ENCODE measurements around the gene CDC42SE2.

The CDC42SE2 gene

GRCh38 chr5:131224387-131225201 lies 39.3 kb upstream of the CDC42SE2 start:
- H3K4me3 ChIP-seq (ENCODE audit: low read length in 2 of 2): peak overlapping the region; percentile 40 to 62

GRCh38 chr5:131225282-131225974 lies 38.4 kb upstream of the CDC42SE2 start:
- no peak overlapping the region for H3K9ac ChIP-seq (ENCODE audit: low read depth in 1 of 2, low read length in 2 of 2)
- H3K4me3 ChIP-seq (ENCODE audit: low read length in 2 of 2): peak overlapping the region; percentile 4 to 7
- no peaks in the 10 kb centered on the region for H3K27me3 ChIP-seq (ENCODE audit: control insufficient read depth in 2 of 2, insufficient read depth in 2 of 2, low read length in 2 of 2)
- peak overlapping the region; percentile 71 to 82 for H3K27ac ChIP-seq (ENCODE audit: low read depth in 2 of 2, low read length in 2 of 2)
- no peaks in the 10 kb centered on the region for H3K36me3 ChIP-seq (ENCODE audit: control insufficient read depth in 2 of 2, insufficient read depth in 2 of 2, low read length in 2 of 2)
- H3K9me3 ChIP-seq (ENCODE audit: control insufficient read depth in 2 of 2, low read length in 2 of 2): no peaks in the 10 kb centered on the region
- peaks cover 25 to 27% of the 10 kb centered on the region in 2 donors for H3K4me1 ChIP-seq (ENCODE audit: control insufficient read depth in 2 of 2, insufficient read depth in 2 of 2, low read length in 2 of 2)

More at GRCh38 chr5:131224387-131225201, 39.3 kb upstream of the CDC42SE2 start:
- no peaks in the 10 kb centered on the region for H3K27me3 ChIP-seq (ENCODE audit: control insufficient read depth in 2 of 2, insufficient read depth in 2 of 2, low read length in 2 of 2)
- H3K36me3 ChIP-seq (ENCODE audit: control insufficient read depth in 2 of 2, insufficient read depth in 2 of 2, low read length in 2 of 2): no peaks in the 10 kb centered on the region
- peak overlapping the region; percentile 71 to 82 for H3K27ac ChIP-seq (ENCODE audit: low read depth in 2 of 2, low read length in 2 of 2)
- no peak overlapping the region for H3K9ac ChIP-seq (ENCODE audit: low read depth in 1 of 2, low read length in 2 of 2)
- H3K4me1 ChIP-seq (ENCODE audit: control insufficient read depth in 2 of 2, insufficient read depth in 2 of 2, low read length in 2 of 2): peaks cover 25 to 27% of the 10 kb centered on the region in 2 donors
- H3K9me3 ChIP-seq (ENCODE audit: control insufficient read depth in 2 of 2, low read length in 2 of 2): no peaks in the 10 kb centered on the region

GRCh38 chr5:131226899-131227298 lies 37.0 kb upstream of the CDC42SE2 start:
- no peaks in the 10 kb centered on the region for H3K36me3 ChIP-seq (ENCODE audit: control insufficient read depth in 2 of 2, insufficient read depth in 2 of 2, low read length in 2 of 2)
- no peaks in the 10 kb centered on the region for H3K9me3 ChIP-seq (ENCODE audit: control insufficient read depth in 2 of 2, low read length in 2 of 2)
- H3K27ac ChIP-seq (ENCODE audit: low read depth in 2 of 2, low read length in 2 of 2): no peak overlapping the region
- H3K4me1 ChIP-seq (ENCODE audit: control insufficient read depth in 2 of 2, insufficient read depth in 2 of 2, low read length in 2 of 2): peaks cover 25 to 27% of the 10 kb centered on the region in 2 donors
- no peak overlapping the region for H3K4me3 ChIP-seq (ENCODE audit: low read length in 2 of 2)
- no peak overlapping the region for H3K9ac ChIP-seq (ENCODE audit: low read depth in 1 of 2, low read length in 2 of 2)
- H3K27me3 ChIP-seq (ENCODE audit: control insufficient read depth in 2 of 2, insufficient read depth in 2 of 2, low read length in 2 of 2): no peaks in the 10 kb centered on the region

- no peaks in the 10 kb centered on the region for H3K27me3 ChIP-seq (ENCODE audit: control insufficient read depth in 2 of 2, insufficient read depth in 2 of 2, low read length in 2 of 2)
- H3K27ac ChIP-seq (ENCODE audit: low read depth in 2 of 2, low read length in 2 of 2): no peak overlapping the region
- no peaks in the 10 kb centered on the region for H3K36me3 ChIP-seq (ENCODE audit: control insufficient read depth in 2 of 2, insufficient read depth in 2 of 2, low read length in 2 of 2)
- peaks cover 21 to 22% of the 10 kb centered on the region in 2 donors for H3K4me1 ChIP-seq (ENCODE audit: control insufficient read depth in 2 of 2, insufficient read depth in 2 of 2, low read length in 2 of 2)
- no peak overlapping the region for H3K9ac ChIP-seq (ENCODE audit: low read depth in 1 of 2, low read length in 2 of 2)
- H3K9me3 ChIP-seq (ENCODE audit: control insufficient read depth in 2 of 2, low read length in 2 of 2): no peaks in the 10 kb centered on the region
- no peak overlapping the region for H3K4me3 ChIP-seq (ENCODE audit: low read length in 2 of 2)
Observed at GRCh38 chr5:131228646-131229045, 35.2 kb upstream of the CDC42SE2 start.

GRCh38 chr5:131229623-131230022 lies 34.2 kb upstream of the CDC42SE2 start:
- no peak overlapping the region for H3K27ac ChIP-seq (ENCODE audit: low read depth in 2 of 2, low read length in 2 of 2)
- no peak overlapping the region for H3K4me3 ChIP-seq (ENCODE audit: low read length in 2 of 2)
- H3K4me1 ChIP-seq (ENCODE audit: control insufficient read depth in 2 of 2, insufficient read depth in 2 of 2, low read length in 2 of 2): peaks cover 12% of the 10 kb centered on the region in 2 donors
- H3K9ac ChIP-seq (ENCODE audit: low read depth in 1 of 2, low read length in 2 of 2): no peak overlapping the region
- H3K27me3 ChIP-seq (ENCODE audit: control insufficient read depth in 2 of 2, insufficient read depth in 2 of 2, low read length in 2 of 2): no peaks in the 10 kb centered on the region
- H3K9me3 ChIP-seq (ENCODE audit: control insufficient read depth in 2 of 2, low read length in 2 of 2): no peaks in the 10 kb centered on the region
- no peaks in the 10 kb centered on the region for H3K36me3 ChIP-seq (ENCODE audit: control insufficient read depth in 2 of 2, insufficient read depth in 2 of 2, low read length in 2 of 2)

GRCh38 chr5:131230406-131230805 lies 33.4 kb upstream of the CDC42SE2 start:
- Histone ChIP-seq H3K9ac (ENCODE audit: low read depth in 1 of 2, low read length in 2 of 2) (no peak overlapping the region), H3K4me3 (ENCODE audit: low read length in 2 of 2) (no peak overlapping the region), H3K27ac (ENCODE audit: low read depth in 2 of 2, low read length in 2 of 2) (no peak overlapping the region), H3K4me1 (ENCODE audit: control insufficient read depth in 2 of 2, insufficient read depth in 2 of 2, low read length in 2 of 2) (peaks cover 4 to 8% of the 10 kb centered on the region in 2 donors), H3K27me3 (ENCODE audit: control insufficient read depth in 2 of 2, insufficient read depth in 2 of 2, low read length in 2 of 2) (no peaks in the 10 kb centered on the region), H3K9me3 (ENCODE audit: control insufficient read depth in 2 of 2, low read length in 2 of 2) (no peaks in the 10 kb centered on the region), H3K36me3 (ENCODE audit: control insufficient read depth in 2 of 2, insufficient read depth in 2 of 2, low read length in 2 of 2) (no peaks in the 10 kb centered on the region)

DNA sequence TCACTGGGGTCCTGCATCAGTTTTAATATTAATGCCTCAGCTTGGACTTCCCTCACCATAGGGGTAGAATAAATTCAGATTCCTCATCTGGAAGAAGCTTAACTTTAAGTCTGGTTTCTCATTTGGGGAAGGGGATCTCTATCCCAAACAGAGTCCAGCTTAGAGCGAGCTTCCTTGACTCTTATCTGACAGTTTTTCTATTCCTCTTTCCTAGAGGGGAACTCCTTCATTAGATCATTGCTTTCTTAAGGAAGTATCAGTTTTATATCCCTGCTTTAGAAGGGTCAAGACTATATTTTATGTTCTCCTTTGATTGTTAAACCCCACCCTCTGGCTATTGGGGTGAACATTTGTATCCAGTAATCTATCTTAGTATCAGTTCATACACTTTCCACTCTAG lies 24.2 kb upstream of the CDC42SE2 start:
- H3K4me1 ChIP-seq (ENCODE audit: control insufficient read depth in 2 of 2, insufficient read depth in 2 of 2, low read length in 2 of 2): peaks cover 0 to 2% of the 10 kb centered on the region in 2 donors

DNA sequence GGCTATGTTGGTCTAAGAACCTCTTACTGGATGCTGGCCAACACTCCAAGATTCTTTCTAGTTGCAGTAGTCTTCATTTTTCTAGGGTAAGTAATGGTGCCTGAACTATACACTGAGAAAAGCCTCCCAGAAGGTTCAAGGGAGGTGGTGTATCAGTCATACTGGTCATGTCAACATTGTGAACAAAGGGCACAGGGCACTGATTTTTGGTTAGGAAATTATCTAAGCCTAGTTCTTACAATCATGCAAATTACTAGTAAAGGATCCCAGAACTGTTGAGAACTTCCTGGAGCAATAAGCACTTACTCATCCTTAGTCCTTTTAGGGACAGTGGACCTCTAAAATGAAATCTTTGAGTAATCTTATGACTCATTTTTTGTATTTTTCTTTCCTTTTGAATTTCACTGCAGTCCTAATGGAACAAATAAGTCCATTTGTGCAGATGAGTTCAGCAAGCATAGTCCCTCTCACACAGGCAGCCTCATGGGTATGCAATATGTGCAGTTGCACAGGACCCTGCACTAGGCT lies 21.1 kb upstream of the CDC42SE2 start:
- H3K4me1 ChIP-seq (ENCODE audit: control insufficient read depth in 2 of 2, insufficient read depth in 2 of 2, low read length in 2 of 2): peaks cover 0 to 2% of the 10 kb centered on the region in 2 donors
- no peak overlapping the region for H3K27ac ChIP-seq (ENCODE audit: low read depth in 2 of 2, low read length in 2 of 2)
- no peaks in the 10 kb centered on the region for H3K9me3 ChIP-seq (ENCODE audit: control insufficient read depth in 2 of 2, low read length in 2 of 2)
- H3K9ac ChIP-seq (ENCODE audit: low read depth in 1 of 2, low read length in 2 of 2): no peak overlapping the region
- no peaks in the 10 kb centered on the region for H3K36me3 ChIP-seq (ENCODE audit: control insufficient read depth in 2 of 2, insufficient read depth in 2 of 2, low read length in 2 of 2)
- H3K4me3 ChIP-seq (ENCODE audit: low read length in 2 of 2): no peak overlapping the region
- H3K27me3 ChIP-seq (ENCODE audit: control insufficient read depth in 2 of 2, insufficient read depth in 2 of 2, low read length in 2 of 2): no peaks in the 10 kb centered on the region

More for the DNA sequence above, 24.2 kb upstream of the CDC42SE2 start:
- no peak overlapping the region for H3K27ac ChIP-seq (ENCODE audit: low read depth in 2 of 2, low read length in 2 of 2)
- no peaks in the 10 kb centered on the region for H3K9me3 ChIP-seq (ENCODE audit: control insufficient read depth in 2 of 2, low read length in 2 of 2)
- H3K9ac ChIP-seq (ENCODE audit: low read depth in 1 of 2, low read length in 2 of 2): no peak overlapping the region
- H3K36me3 ChIP-seq (ENCODE audit: control insufficient read depth in 2 of 2, insufficient read depth in 2 of 2, low read length in 2 of 2): no peaks in the 10 kb centered on the region
- H3K27me3 ChIP-seq (ENCODE audit: control insufficient read depth in 2 of 2, insufficient read depth in 2 of 2, low read length in 2 of 2): no peaks in the 10 kb centered on the region
- no peak overlapping the region for H3K4me3 ChIP-seq (ENCODE audit: low read length in 2 of 2)

DNA sequence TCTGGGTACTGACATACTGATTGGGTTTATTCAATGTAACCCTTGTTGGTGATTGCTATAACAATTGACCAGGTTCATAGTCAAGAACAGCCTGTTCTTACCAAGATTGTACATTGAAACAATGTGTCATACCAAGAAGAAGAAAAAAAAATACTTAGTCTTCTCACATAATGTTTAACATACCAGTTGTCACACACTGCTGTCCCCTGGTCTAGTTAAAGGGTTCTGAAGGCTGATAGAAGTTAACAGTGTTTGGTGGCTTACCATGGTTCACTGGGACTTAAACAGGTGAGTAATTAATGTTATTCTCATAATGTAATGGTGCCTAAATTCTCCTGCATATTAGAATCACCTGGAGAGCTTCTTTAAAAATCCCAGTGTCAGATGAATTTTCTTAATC lies 18.5 kb upstream of the CDC42SE2 start:
- H3K9me3 ChIP-seq (ENCODE audit: control insufficient read depth in 2 of 2, low read length in 2 of 2): no peaks in the 10 kb centered on the region
- H3K9ac ChIP-seq (ENCODE audit: low read depth in 1 of 2, low read length in 2 of 2): no peak overlapping the region
- H3K27me3 ChIP-seq (ENCODE audit: control insufficient read depth in 2 of 2, insufficient read depth in 2 of 2, low read length in 2 of 2): no peaks in the 10 kb centered on the region
- peak overlapping the region; percentile 7 to 68 for H3K27ac ChIP-seq (ENCODE audit: low read depth in 2 of 2, low read length in 2 of 2)
- H3K4me3 ChIP-seq (ENCODE audit: low read length in 2 of 2): no peak overlapping the region
- no peaks in the 10 kb centered on the region for H3K36me3 ChIP-seq (ENCODE audit: control insufficient read depth in 2 of 2, insufficient read depth in 2 of 2, low read length in 2 of 2)
- no peaks in the 10 kb centered on the region for H3K4me1 ChIP-seq (ENCODE audit: control insufficient read depth in 2 of 2, insufficient read depth in 2 of 2, low read length in 2 of 2)

GRCh38 chr5:131245948-131246347 lies 17.9 kb upstream of the CDC42SE2 start:
- no peak overlapping the region for H3K4me3 ChIP-seq (ENCODE audit: low read length in 2 of 2)
- no peak overlapping the region for H3K9ac ChIP-seq (ENCODE audit: low read depth in 1 of 2, low read length in 2 of 2)
- peak overlapping the region; percentile 5 to 68 for H3K27ac ChIP-seq (ENCODE audit: low read depth in 2 of 2, low read length in 2 of 2)
- no peaks in the 10 kb centered on the region for H3K27me3 ChIP-seq (ENCODE audit: control insufficient read depth in 2 of 2, insufficient read depth in 2 of 2, low read length in 2 of 2)
- no peaks in the 10 kb centered on the region for H3K4me1 ChIP-seq (ENCODE audit: control insufficient read depth in 2 of 2, insufficient read depth in 2 of 2, low read length in 2 of 2)
- no peaks in the 10 kb centered on the region for H3K9me3 ChIP-seq (ENCODE audit: control insufficient read depth in 2 of 2, low read length in 2 of 2)
- H3K36me3 ChIP-seq (ENCODE audit: control insufficient read depth in 2 of 2, insufficient read depth in 2 of 2, low read length in 2 of 2): no peaks in the 10 kb centered on the region
